Measurements from ENCODE around the gene STEAP1. TPM values are rescaled to one million over a fixed set of nuclear protein-coding genes. Genes with fewer than 3 reads are reported as not detected.
"Not testable (repeated sequence)": the region's sequence is repeated elsewhere in the genome, so short reads cannot be mapped to it uniquely, and the experiment has no call there.

STEAP1 gene
- total RNA-seq, 1 experiment from 2014 or later = 4.1 TPM

DNA sequence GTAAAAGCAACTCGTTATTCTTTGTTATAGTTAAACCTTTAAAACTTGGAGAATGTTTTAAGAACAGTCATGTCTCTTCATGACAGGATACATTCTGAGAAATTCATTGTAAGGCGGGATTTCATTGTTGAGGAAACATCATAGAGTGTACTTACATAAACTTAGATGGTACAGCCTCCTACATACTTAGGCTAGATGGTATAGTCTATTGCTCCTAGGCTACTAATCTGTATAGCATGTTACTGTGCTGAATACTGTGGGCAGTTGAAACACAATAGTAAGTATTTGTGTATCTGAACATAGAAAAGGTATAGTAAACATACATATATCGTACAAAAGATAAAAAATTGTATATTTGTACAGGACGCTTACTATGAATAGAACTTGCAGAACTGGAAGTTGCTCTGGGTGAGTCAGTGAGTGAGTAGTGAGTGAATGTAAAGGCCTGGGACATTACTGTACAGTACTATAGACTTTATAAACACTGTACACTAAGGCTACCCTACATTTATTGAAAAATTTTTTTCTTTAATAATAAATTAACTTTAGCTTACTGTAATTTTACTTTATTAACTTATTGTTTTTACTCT lies 3.6 kb downstream of the STEAP1 start:
- H3T11ph ChIP-seq (ENCODE audit: low read length); H3K4me1 ChIP-seq (ENCODE audit: insufficient read depth, low read length); H3K9ac ChIP-seq (ENCODE audit: extremely low read depth, insufficient read length, low read length); H2AFZ ChIP-seq (ENCODE audit: low read length); H2BK12ac ChIP-seq (ENCODE audit: insufficient read length, low read depth, low read length); DNase-seq; H3K23me2 ChIP-seq (ENCODE audit: insufficient read length, low read depth, low read length, poor library complexity, severe bottlenecking); H3K4me3 Mint-ChIP-seq; H4K91ac ChIP-seq (ENCODE audit: insufficient read length, low read depth, low read length); H3K9me3 Mint-ChIP-seq; H2BK20ac ChIP-seq (ENCODE audit: low read depth, low read length, poor library complexity, severe bottlenecking); H4K20me1 ChIP-seq (ENCODE audit: control insufficient read depth, insufficient read depth, insufficient read length); H2BK120ac ChIP-seq (ENCODE audit: low read depth, low read length, poor library complexity, severe bottlenecking); H3K79me1 ChIP-seq (ENCODE audit: insufficient read depth, low read depth, low read length, poor library complexity, severe bottlenecking); H2AK5ac ChIP-seq (ENCODE audit: insufficient read length, low read length); H3K27me3 ChIP-seq (ENCODE audit: insufficient read depth, low read length); H2BK15ac ChIP-seq (ENCODE audit: low read depth, low read length); H3K36me3 Mint-ChIP-seq (ENCODE audit: insufficient read depth in 1 of 3, low read depth in 3 of 3); H3K14ac ChIP-seq (ENCODE audit: insufficient read depth, low read length); H3K9me3 ChIP-seq (ENCODE audit: control insufficient read depth, low read depth, low read length); H3K23ac ChIP-seq (ENCODE audit: insufficient read length, low read depth, low read length); H3K56ac ChIP-seq (ENCODE audit: insufficient read length, low read depth, low read length); H3K27ac ChIP-seq (ENCODE audit: insufficient read length, low read depth, low read length); H4K5ac ChIP-seq (ENCODE audit: insufficient read length, low read depth, low read length); H3K4ac ChIP-seq (ENCODE audit: low read depth, low read length); H3K18ac ChIP-seq (ENCODE audit: insufficient read length, low read depth, low read length); H3K79me2 ChIP-seq (ENCODE audit: insufficient read depth, low read length); H3K4me2 ChIP-seq (ENCODE audit: insufficient read depth, insufficient read length, low read length); H3K4me1 Mint-ChIP-seq; H4K8ac ChIP-seq (replicated peaks; ENCODE audit: insufficient read length, low read depth, low read length); H3K27ac Mint-ChIP-seq; H2BK5ac ChIP-seq (ENCODE audit: insufficient read length, low read length): not testable (repeated sequence)
- no CpG with 5 or more reads among the region's 4 CpGs for WGBS (ENCODE audit: extremely low coverage, insufficient read length, low lambda C conversion rate)
- peaks cover 23% of the 10 kb centered on the region for H3K27me3 Mint-ChIP-seq (ENCODE audit: low read depth)

Measured in H9 (cell line).